ENCODE data around the gene TMED4.
"Not testable (repeated sequence)": the region's sequence is repeated elsewhere in the genome, so short reads cannot be mapped to it uniquely, and the experiment has no call there.

Gene TMED4

DNA sequence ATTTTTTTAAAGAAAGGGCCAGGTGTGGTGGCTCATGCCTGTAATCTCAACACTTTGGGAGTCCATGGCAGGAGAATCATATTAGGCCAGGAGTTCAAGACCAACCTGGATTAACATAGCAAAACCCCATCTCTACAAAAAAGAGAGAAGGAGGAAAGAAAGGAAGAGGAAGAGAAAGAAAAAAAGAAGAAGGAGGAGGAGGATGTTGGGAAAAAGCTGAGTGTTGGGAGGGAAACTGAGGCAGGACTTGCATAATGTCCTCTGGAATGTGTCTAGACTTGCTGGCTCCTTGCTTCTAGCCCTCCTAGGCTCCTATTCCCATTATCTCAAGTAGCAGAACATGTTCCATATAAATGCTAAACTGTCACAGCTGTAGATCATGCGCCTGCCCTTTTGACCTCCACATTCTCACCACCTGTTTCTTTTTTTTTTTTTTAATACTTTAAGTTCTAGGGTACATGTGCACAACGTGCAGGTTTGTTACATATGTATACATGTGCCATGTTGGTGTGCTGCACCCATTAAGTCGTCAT lies 29.5 kb downstream of the TMED4 start:
- H3K9me3 ChIP-seq; in situ Hi-C loops (cut with MboI; ENCODE audit: low sequenced_read_pairs); H3K4me3 ChIP-seq; H3K4me1 ChIP-seq; H3K36me3 ChIP-seq (replicated peaks); DNase-seq (ENCODE audit: low spot score in 2 of 2): not testable (repeated sequence)
- H3K27me3 ChIP-seq (ENCODE audit: low read depth): peaks cover 11% of the 10 kb centered on the region

DNA sequence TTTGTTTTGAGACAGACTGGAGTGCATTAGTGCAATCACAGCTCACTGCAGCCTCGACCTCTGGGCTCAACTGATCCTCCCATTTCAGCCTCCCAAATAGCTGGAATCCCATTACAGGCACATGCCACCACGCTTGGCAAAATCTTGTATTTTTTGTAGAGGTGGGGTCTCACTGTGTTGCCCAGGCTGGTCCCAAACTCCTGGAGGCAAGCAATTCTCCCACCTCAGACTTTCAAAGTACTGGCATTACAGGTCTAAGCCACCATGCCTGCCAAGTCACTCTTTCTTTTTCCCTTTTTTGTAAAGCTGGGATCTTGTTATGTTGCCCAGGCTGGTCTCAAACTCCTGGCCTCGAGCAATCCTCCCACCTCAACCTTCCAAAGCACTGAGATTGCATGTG lies 32.6 kb downstream of the TMED4 start:
- in situ Hi-C loops (cut with MboI; ENCODE audit: low sequenced_read_pairs): no loop called here
- Histone ChIP-seq H3K27me3 (ENCODE audit: low read depth) (peaks cover 11% of the 10 kb centered on the region), H3K4me3 (no peak overlapping the region), H3K9me3 (no peaks in the 10 kb centered on the region), H3K36me3 (replicated peaks) (no peaks in the 10 kb centered on the region), H3K4me1 (no peaks in the 10 kb centered on the region)
- no peak for DNase-seq (ENCODE audit: low spot score in 2 of 2)

DNA sequence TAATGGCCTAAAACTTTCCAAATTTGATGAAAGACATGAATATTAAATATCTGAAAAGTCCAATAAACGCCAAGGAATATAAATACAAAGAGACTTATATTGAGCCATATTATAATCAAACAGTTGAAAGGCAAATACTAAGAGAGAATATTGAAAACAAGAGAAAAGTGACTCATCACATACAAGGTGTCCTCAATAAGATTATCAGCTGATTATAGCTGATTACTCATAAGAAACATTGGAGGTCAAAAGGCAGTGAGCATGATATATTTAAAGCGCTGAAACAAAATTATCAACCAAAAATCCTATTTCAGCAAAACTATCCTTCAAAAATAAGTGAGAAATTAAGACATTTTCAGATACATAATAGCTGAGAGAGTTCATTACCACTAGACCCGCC lies 33.1 kb downstream of the TMED4 start:
- no peak for DNase-seq (ENCODE audit: low spot score in 2 of 2)
- Histone ChIP-seq H3K36me3 (replicated peaks) (no peaks in the 10 kb centered on the region), H3K9me3 (no peaks in the 10 kb centered on the region), H3K4me1 (no peaks in the 10 kb centered on the region), H3K27me3 (ENCODE audit: low read depth) (peaks cover 11% of the 10 kb centered on the region), H3K4me3 (no peak overlapping the region)
- in situ Hi-C loops (cut with MboI; ENCODE audit: low sequenced_read_pairs): no loop called here

DNA sequence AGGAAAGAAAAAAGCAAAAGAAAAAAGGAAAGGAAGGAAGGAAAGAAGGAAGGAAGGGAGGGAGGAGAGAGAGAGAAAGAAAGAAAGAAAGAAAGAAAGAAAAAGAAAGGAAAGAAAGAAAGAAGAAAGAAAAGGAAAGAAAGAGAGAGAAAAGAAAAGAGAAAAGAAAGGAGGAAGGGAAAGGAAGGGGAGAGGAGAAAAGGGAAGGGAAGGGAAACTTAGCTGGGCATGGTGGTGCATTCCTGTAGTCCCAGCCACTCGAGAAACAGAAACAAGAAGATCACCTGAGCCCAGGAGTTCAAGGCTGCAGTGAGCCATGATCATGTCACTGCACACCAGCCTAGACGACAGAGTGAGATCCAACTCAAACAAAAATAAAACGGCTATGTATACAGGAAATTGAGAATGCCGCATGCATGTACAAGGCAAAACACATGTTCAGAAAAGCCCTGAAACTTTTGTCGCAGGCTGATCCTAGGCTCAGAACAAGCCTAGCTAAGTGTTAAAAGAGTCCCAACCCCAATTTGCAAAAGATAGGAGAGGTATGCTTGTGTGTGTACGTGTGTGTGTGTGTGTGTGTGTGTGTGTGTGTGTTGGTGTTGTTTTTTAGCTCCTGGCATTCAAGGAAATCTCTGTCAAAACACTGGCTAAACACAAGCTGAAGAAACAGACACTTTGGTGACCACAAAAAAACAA lies 34.3 kb downstream of the TMED4 start:
- H3K36me3 ChIP-seq (replicated peaks): no peaks in the 10 kb centered on the region
- no peaks in the 10 kb centered on the region for H3K4me1 ChIP-seq
- no peaks in the 10 kb centered on the region for H3K9me3 ChIP-seq
- H3K4me3 ChIP-seq: no peak overlapping the region
- H3K27me3 ChIP-seq (ENCODE audit: low read depth): peaks cover 11% of the 10 kb centered on the region
- DNase-seq (ENCODE audit: low spot score in 2 of 2): no peak
- in situ Hi-C loops (cut with MboI; ENCODE audit: low sequenced_read_pairs): no loop called here

DNA sequence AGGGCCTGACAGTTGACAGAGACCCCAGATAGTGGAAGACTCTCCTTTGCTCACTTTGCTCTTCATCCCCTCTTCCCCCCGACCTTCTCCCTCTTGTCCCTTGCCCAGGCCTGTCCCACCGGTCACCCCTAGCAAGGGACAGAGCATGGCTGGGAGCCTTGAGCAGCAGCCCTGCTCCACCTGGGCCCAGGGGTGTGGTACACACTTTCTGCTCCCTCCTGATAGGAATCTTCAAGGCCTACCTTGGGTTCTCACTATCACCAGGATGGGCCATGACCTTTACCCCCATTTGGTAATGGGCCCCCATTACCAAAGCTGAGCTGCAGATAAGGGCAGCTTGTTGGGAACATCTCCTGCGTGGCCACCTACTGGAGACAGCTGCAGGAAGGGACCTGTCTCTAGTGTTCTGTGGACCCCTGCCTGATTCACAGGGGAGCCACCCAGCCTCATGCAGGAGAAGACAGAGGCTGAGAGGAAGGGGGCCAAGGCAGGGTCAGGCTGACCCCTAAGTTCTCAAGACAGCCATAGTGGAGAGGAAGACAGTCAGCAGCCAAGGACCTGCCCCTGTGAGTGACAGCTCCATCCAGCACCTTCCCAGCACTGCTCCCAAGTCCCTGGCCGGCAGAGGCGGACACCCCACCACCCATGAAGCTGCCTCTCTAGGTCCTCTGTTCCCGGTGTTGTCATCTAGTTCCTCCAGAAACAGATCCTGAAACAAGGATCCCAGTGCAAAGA lies 40.0 kb downstream of the TMED4 start:
- Histone ChIP-seq H3K9me3 (no peaks in the 10 kb centered on the region), H3K4me1 (no peaks in the 10 kb centered on the region), H3K27me3 (ENCODE audit: low read depth) (no peaks in the 10 kb centered on the region), H3K4me3 (no peak overlapping the region), H3K36me3 (replicated peaks) (no peaks in the 10 kb centered on the region)
- no peak for DNase-seq (ENCODE audit: low spot score in 2 of 2)
- in situ Hi-C loops (cut with MboI; ENCODE audit: low sequenced_read_pairs): no loop called here

DNA sequence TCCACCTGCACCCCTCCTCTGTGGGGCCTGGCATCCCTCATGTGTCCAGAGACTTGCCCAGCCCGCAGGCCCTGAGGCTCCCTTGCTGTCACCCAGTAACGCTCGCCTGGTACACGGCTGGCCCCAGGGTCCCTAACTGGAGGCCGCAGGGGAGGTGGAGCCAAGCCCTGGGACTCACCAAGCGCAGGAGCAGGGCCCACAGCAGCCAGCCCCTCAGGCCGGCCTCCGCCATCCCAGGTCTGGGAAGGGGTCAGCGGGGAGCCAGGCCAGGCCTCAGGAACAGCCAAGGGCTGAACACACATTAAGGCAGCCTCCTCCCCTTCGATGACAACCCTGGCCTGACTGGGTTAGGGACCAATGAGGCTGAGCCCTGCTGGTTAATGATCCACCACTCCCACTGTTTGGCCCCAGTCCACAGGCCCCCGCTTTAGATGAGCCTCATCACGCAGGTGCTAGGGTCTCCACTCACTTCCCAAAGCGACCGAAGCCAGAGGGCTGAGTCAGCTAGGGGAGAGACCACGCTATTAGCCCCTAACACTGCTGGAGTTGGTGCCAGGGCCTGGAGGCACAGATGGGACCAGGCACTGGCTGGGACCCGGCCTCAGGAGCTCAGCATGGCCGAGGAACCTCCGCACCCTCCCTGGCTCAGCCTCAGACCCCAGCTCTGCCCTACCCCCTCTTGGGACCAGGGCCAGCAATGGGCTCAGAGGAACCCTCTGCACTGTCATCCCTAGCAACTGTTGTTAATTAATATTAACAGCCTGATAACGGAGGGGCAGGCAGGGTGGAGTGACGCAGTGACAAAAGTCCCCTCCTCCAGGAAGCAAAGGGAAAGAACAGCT lies 40.8 kb downstream of the TMED4 start, which contains the start of gene NPC1L1:
Gene NPC1L1, minus strand, starts transcription at position 303 of the 842 bp plus-strand sequence. Its CDS starts 71 bp downstream, at position 232.
- Histone ChIP-seq H3K36me3 (replicated peaks) (no peaks in the 10 kb centered on the region), H3K4me1 (no peaks in the 10 kb centered on the region), H3K9me3 (no peaks in the 10 kb centered on the region), H3K4me3 (no peak within 1 kb of the TSS), H3K27me3 (ENCODE audit: low read depth) (no peaks in the 10 kb centered on the region)
- in situ Hi-C loops (cut with MboI; ENCODE audit: low sequenced_read_pairs): no loop called here
- no peak for DNase-seq (ENCODE audit: low spot score in 2 of 2)

DNA sequence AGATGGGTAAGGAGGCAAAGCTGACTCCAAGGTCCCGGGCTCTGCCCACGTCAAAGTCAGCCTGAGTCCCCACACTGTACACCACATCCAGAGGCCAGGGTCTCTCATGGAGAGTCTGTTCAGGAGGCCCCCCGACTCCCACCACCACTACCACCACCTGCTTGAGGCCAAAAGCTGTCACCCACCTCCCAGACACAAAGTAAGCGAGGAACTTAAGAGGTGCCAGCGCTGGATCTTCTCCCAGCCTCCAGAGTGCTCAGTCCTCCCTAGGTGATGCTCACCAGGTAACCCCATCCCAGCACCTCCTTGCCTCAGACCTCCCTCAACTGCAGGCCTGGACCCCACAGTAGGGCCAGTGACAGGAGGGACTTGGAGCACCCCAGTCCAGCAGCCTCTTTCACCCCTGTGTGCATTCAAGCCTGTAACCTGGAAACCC lies 41.4 kb downstream of the TMED4 start:
- Histone ChIP-seq H3K27me3 (ENCODE audit: low read depth) (no peaks in the 10 kb centered on the region), H3K4me1 (no peaks in the 10 kb centered on the region), H3K4me3 (no peak overlapping the region), H3K36me3 (replicated peaks) (no peaks in the 10 kb centered on the region), H3K9me3 (no peaks in the 10 kb centered on the region)
- in situ Hi-C loops (cut with MboI; ENCODE audit: low sequenced_read_pairs): no loop called here
- no peak for DNase-seq (ENCODE audit: low spot score in 2 of 2)

DNA sequence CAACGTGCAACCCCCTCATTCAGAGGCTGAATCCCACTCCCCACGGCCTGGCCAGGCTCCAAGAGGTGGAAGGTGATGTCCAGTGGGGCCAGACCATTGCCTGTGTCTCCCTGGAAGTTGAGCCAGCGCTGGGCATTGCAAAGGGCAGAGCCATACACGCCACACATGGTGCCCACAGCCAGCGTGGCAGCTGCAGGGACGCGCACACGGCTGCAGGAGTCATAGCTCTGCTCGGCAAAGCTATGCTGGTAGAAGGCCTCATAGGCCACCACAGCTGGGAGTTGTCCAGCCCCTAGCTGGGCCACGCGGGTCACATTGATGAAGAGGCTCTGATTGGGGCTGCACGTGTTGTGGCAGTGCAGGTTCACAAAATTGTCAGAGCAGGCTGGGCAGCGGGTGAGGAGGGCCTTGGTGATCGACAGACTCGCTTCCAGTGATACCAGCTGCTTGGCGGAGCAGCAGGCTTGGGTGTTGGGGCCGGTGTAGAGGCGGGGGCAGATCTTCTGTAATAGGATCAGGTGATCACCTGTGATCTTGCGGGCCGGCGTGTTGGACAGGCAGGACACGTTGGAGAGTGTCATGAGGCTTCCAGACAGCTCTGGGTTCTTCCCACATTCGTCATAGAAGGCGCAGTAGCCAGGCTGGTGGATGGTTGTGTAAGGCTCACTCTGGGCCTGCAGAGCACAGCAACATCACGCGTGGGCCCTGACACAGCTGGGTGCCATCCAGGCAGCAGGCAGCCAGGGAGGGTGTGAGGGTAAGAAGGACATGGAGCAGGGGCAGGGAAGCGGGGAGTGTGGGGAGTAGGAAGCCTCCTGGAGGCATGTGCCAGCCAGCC lies 42.1 kb downstream of the TMED4 start:
- H3K4me3 ChIP-seq: no peak overlapping the region
- H3K9me3 ChIP-seq: no peaks in the 10 kb centered on the region
- in situ Hi-C loops (cut with MboI; ENCODE audit: low sequenced_read_pairs): no loop called here
- no peak for DNase-seq (ENCODE audit: low spot score in 2 of 2)
- no peaks in the 10 kb centered on the region for H3K36me3 ChIP-seq (replicated peaks)
- no peaks in the 10 kb centered on the region for H3K4me1 ChIP-seq
- no peaks in the 10 kb centered on the region for H3K27me3 ChIP-seq (ENCODE audit: low read depth)

DNA sequence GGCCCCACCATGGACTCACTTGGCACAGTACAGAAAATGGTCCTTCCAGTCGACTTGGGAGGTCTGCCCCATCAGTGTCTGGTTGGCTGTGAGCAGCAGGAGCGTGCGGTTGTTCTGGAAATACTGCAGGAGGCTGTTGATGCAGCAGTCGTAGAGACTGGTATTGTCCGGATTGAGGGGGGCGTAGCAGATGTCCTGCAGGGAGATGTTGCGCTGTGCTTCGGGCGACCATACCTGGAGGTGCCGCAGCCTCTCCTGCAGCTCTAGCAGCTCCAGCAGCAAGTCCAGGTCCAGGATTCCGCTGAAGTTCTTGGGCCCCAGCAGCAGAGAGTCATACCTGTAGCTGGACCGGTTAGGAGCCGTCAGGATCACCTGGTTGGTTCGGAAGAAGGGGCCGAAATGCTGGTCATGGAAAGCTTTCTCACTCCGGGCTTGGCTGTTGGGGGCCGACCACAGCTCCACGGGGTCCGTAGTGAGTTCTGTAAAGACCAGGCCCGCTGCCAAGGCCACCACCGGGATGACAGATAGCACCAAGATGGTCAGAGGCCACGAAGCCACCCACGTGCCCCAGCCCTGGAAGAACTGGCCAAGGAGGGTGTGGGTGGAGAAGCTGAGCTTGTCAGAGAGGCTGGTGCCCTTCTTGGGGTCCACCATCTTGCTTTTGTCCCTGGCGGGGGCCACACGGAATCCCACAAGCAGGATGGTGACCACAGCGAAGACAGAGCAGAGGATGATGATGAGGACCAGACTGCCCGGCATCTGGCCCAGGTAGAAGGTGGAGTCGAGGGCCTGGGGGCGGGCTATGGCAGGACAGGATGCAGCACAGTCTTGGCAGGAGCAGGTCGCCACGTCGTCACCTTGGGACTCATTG lies 43.0 kb downstream of the TMED4 start:
- H3K27me3 ChIP-seq (ENCODE audit: low read depth): no peaks in the 10 kb centered on the region
- in situ Hi-C loops (cut with MboI; ENCODE audit: low sequenced_read_pairs): no loop called here
- H3K4me3 ChIP-seq: no peak overlapping the region
- H3K4me1 ChIP-seq: no peaks in the 10 kb centered on the region
- DNase-seq (ENCODE audit: low spot score in 2 of 2): no peak
- no peaks in the 10 kb centered on the region for H3K36me3 ChIP-seq (replicated peaks)
- no peaks in the 10 kb centered on the region for H3K9me3 ChIP-seq

DNA sequence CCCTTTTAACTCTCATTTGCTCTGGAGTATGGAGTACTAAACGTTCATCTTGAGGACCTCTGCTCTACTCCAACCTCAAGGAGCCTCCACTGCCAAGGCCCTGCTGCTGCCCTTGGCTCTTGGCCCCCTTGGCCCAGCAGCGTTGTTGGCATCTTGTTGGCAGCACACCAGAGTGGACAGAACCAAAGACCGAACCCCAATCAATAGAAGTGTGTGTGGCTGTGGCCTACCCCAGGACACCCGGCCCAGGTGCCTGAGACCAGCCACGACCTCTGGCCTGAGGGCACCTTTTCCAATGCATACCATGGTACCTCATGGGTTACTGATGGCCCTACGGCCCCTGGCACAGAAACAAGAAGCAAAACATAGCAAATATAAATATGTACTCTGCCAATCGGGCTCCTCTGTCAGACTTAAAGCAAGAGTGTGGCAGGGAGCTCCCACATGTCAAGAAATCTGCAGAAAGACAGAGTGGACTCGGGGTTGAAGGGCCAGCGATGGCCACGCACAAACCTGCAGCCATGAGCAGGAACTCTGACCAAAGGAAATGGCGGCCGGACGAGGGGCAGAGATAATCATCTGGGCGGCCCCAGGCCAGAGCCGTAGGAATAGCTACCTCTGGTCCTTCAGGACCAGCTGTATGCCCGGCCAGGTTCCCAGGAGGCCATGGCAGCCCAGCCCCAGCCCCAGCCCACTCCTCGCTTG lies 43.8 kb downstream of the TMED4 start:
- H3K9me3 ChIP-seq: no peaks in the 10 kb centered on the region
- H3K4me1 ChIP-seq: no peaks in the 10 kb centered on the region
- in situ Hi-C loops (cut with MboI; ENCODE audit: low sequenced_read_pairs): no loop called here
- DNase-seq (ENCODE audit: low spot score in 2 of 2): no peak
- no peaks in the 10 kb centered on the region for H3K36me3 ChIP-seq (replicated peaks)
- H3K4me3 ChIP-seq: no peak overlapping the region
- H3K27me3 ChIP-seq (ENCODE audit: low read depth): no peaks in the 10 kb centered on the region

DNA sequence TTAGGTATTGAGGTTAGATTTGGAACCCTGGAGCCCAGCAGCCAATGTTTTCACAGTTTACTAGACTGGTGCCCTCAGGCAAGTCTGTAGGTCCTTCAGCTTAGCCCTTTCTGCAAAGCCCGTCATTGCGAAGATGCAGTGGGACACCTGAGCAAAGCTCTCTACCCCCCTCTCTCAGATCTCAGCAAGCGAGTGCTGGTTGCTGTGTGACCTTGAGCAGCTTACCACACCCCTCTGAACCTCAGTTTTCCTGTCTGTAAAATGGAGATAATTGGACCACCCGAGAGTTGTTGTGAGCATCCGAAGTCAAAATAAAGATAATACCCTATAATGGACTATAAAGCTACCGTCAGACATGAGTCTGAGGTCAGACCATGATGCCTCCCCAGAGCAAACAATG lies 44.6 kb downstream of the TMED4 start:
- no peak overlapping the region for H3K4me3 ChIP-seq
- no peaks in the 10 kb centered on the region for H3K9me3 ChIP-seq
- no peaks in the 10 kb centered on the region for H3K27me3 ChIP-seq (ENCODE audit: low read depth)
- in situ Hi-C loops (cut with MboI; ENCODE audit: low sequenced_read_pairs): no loop called here
- no peaks in the 10 kb centered on the region for H3K36me3 ChIP-seq (replicated peaks)
- DNase-seq (ENCODE audit: low spot score in 2 of 2): no peak
- H3K4me1 ChIP-seq: no peaks in the 10 kb centered on the region

DNA sequence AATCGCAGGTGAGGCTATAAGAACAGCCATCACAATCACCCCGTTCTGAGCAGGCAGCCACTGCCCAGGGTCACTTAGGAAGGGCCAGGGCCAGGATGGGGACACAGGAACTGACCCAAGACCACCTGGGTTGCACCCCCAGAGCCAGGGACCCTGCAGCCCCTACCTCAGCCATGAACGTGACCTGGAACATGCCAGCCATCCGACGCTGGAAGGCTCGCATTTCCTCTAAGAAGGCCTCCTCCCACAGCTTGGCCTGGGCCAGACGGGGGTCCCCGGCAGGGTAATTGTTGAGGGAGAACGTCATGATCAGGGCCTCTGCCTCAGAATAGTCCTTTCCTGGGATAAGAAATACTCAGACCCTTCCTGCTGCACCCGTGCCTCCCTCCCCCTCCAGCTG lies 45.9 kb downstream of the TMED4 start:
- Histone ChIP-seq H3K36me3 (replicated peaks) (no peaks in the 10 kb centered on the region), H3K9me3 (no peaks in the 10 kb centered on the region), H3K4me3 (no peak overlapping the region), H3K27me3 (ENCODE audit: low read depth) (no peaks in the 10 kb centered on the region), H3K4me1 (no peaks in the 10 kb centered on the region)
- in situ Hi-C loops (cut with MboI; ENCODE audit: low sequenced_read_pairs): no loop called here
- no peak for DNase-seq (ENCODE audit: low spot score in 2 of 2)
